Body of pancreas (tissue), 4 donors: ENCODE data around the gene SGCD.

Experiments
- POLR2A ChIP-seq, 3 donors: fragments of 450-650 bp; IDR thresholded peaks; one replicate each; pipeline ENCODE4 v1.6.1; 2016; ENCODE audit warnings: antibody characterized with exemption in 3 of 3, mild to moderate bottlenecking in 2 of 3
- TF ChIP-seq, protein P1 (sequence below), 7 experiments: fragments of 450-650 bp in 4 of 7; fragments of 200-600 bp in 3 of 7; sonication (generic) in 3 of 7; IDR thresholded peaks; one replicate each; pipeline ENCODE4 v1.5.1; 2016 to 2019; ENCODE audit warnings: antibody characterized with exemption in 7 of 7

DNA sequence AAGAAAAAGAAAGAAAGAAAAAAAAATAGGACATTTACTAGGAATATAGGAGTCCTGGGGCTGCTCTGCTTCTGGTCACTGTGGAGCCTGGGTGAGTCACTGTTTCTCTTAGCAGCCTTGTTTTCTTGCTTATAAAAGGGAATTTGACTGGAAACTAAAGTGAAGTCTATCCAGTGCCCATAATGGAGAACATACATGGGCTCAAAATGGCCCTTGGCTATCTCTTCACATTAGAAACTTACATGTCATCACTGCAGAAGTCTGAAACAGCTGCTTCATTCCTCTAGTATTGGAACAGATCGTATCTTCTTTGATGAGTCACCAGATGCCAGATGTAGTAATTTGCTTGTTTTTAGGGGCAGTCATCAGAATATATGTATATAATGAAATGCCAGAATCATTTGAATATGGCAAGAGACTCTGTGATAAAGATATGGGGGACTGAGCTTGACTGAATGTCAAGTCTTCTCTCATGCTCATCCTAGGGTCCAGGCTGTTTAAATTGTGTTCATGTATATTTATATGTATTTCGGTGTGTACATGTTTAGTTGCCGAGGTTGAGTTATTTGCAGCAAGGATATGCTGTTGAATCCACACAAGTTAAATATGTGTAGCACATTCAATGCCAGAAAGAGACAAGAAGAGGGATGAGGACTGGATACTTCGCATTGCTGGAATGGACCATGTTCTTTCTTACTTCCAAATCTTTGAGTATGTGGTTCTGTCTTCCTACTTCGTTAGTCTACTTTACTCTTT lies 56.7 kb downstream of the SGCD start:
- TF ChIP-seq, protein P1, sequence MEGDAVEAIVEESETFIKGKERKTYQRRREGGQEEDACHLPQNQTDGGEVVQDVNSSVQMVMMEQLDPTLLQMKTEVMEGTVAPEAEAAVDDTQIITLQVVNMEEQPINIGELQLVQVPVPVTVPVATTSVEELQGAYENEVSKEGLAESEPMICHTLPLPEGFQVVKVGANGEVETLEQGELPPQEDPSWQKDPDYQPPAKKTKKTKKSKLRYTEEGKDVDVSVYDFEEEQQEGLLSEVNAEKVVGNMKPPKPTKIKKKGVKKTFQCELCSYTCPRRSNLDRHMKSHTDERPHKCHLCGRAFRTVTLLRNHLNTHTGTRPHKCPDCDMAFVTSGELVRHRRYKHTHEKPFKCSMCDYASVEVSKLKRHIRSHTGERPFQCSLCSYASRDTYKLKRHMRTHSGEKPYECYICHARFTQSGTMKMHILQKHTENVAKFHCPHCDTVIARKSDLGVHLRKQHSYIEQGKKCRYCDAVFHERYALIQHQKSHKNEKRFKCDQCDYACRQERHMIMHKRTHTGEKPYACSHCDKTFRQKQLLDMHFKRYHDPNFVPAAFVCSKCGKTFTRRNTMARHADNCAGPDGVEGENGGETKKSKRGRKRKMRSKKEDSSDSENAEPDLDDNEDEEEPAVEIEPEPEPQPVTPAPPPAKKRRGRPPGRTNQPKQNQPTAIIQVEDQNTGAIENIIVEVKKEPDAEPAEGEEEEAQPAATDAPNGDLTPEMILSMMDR (IDR thresholded peaks at IDR 0.05): no peak
- no peak for TF ChIP-seq POLR2A (IDR thresholded peaks at IDR 0.05)
